SKM-1 (cell line): ENCODE measurements around the gene PRDM7.
A peak's percentile ranks its signal among the peaks of the same experiment; 100 is the strongest.
"Not testable (repeated sequence)": the region's sequence is repeated elsewhere in the genome, so short reads cannot be mapped to it uniquely, and the experiment has no call there.

ENCODE experiments used
- DNase-seq: peaks from one replicate; lab custom pipeline; 2025; ENCODE audit not compliant: unreplicated experiment; lab: John Stamatoyannopoulos, UW

Gene PRDM7

DNA sequence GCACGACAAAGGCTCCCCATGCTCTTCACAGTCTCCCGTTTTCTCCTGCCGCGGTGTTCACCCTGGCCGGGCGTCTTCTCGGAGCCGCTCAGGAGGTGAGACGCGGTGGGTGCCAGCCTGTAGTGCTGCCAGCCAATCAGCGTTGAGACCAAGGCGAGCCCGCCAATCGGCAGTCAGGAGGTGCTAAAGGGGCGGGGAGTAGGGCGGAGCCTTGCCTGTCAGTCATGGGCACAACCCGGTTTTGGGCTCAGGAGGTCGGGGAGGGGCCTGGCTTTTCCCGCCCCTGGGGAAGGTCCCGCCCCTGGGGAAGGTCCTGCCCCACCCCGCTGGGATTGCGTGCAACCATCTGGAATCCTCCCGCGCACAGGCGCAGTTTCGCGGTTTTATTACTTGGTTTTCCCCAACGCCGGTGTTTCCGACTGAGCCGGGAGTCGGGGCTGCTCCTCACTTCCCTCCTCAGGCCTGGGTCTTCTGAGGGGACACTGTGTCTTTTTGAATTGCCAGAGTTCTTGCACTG, at the start of gene PRDM7:
PRDM7 (minus strand) TSS at position 92 of the 517 bp plus-strand sequence. CDS start 1,421 bp downstream, outside the sequence.
- DNase-seq = peak; percentile 91

DNA sequence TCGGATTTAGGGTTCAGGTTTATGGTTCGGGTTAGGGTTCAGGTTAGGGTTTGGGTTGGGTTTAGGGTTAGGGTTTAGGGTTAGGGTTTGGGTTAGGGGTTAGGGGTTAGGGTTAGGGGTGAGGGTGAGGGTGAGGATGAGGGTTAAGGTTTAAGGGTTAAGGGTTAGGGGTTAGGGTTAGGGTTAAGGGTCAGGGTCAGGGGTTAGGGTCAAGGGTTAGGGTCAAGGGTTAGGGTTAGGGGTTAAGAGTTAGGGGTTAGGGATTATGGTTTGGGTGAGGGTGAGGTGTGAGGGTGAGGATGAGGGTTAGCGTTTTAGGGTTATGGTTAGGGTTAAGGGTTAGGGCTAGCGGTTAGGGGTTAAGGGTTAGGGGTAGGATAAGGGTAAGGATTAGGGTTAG, 44.7 kb upstream of the PRDM7 start:
- DNase-seq = not testable (repeated sequence)

DNA sequence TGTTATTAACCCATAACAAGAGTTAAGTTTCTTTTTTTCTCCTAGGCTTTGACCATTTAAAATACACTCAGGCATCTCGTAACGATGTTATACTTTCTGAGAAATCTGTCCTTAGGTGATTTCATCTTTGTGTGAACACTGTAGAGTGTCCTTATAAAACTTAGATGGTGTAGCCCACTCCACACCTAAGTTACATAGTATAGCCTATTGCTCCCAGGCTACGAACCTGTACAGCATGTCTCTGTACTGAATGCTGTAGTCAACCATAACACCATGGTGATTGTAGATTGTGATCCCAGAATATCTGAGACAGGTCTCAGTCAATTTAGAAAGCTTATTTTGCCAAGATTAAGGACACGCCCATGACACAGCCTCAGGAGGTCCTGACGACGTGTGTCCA, 30.5 kb upstream of the PRDM7 start:
- not testable (repeated sequence) for DNase-seq

DNA sequence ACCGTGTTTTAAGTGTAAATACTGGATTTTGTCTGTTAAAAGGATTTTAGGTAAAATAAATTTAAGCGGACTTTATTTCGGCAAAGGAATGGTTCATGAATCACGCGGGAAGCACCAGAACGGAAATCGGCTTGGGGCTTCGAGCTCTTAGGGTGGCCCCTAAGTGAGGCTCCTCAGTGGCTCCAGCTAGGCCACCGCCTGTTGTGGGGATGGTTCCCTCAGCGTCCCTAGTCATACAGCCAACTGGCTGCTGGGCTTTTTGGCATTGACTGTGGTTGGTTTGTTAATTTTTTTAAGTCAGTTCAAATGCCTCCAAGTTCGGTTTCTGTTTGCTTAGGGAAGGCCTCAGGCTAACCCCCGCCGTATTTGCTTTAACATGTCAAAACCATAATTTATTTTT, 29.9 kb upstream of the PRDM7 start:
- DNase-seq = not testable (repeated sequence)

DNA sequence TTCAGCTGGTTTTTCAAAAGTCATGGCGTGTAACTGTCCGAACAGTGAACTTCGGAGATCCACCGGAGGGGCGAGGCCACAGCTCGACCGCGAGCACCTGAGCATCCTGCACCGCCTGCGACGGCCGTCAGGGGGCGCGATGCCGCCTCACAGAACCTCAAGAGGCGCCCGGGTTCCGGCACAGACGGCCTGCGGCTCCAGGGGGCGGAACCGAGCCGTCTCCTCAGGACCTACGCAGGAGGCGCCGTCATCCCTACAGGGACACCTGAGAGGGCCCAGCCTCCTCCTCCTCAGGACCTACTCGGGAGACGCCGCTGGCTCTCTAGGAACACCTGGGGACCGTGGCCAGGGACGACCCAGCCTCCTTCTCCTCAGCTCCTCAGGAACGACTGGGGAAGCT, 29.1 kb upstream of the PRDM7 start:
- not testable (repeated sequence) for DNase-seq

DNA sequence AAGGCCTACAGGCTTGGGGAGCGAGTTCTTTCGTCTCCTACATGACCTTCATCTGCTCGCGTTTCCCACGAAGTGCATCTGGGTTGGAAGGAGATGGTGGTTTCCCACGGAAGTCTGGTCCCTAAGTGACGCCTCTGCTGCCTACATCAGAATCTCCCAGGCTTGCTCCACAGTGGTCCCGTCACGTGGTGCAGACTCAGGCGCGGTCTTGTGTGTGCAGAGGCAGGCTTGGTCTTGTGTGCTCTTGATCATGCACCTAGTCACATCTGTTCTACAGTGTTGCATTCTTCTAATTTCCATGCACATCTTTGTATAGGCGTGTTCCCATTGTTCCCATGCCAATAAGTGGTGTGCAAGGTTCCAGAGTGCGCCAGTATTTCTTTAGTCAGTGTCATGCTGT, 27.6 kb upstream of the PRDM7 start:
- not testable (repeated sequence) for DNase-seq

DNA sequence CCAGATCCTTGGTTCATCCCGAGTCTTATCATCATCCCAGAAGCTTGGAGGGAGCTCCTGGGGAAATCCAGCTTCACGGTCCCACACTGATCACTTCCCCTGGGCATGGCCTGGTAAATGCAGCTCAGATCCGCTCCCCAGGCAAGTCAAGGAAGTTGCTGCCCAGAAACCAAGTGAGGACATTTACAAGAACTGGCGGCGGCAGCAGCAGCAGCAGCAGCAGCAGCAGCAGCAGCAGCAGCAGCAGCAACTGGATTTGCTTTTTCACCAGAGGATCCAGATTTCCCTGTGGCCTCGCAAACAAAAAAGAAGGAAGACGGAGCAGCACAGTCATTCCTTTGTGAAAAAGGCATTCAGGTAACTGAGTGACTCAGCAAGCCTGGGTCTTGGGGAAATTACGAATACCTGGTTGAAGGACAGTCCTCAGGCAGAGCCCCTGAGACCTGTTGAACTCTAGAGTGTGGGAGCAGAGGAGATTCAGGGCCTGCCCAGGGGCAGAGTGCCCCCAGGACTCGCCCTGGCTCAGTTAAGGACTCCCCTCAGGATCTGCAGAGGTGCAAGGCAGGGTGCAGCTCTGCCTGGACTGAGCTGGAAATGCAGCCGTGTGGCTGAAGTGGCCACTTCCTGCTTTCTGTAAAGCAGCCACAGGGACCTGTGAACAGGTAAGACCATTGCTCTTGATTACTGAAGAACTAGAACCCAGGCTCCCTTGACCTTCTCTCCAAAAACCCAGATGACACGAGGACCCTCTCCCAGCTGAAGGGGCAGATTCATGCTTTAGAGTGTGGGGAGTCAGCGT, 25.2 kb upstream of the PRDM7 start:
- not testable (repeated sequence) for DNase-seq

DNA sequence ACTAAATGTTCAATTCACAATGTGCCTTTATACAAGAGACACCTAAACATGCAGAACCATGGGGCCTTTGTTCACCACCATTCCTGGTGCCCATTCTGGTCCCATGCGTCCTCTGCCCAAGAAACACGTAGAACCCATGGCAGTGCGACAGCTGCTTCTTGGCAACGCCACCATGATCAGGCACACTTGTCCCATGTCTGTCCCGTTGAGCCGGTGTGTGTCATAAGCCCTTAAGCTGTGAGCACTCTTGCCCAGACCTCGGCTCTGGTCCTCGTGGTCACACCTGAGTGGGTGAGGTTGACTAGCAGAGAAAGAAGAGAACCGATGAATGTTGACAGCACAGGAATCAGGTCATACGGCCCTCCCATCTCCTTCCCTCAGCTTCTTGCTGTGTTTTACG, 24.2 kb upstream of the PRDM7 start:
- not testable (repeated sequence) for DNase-seq

DNA sequence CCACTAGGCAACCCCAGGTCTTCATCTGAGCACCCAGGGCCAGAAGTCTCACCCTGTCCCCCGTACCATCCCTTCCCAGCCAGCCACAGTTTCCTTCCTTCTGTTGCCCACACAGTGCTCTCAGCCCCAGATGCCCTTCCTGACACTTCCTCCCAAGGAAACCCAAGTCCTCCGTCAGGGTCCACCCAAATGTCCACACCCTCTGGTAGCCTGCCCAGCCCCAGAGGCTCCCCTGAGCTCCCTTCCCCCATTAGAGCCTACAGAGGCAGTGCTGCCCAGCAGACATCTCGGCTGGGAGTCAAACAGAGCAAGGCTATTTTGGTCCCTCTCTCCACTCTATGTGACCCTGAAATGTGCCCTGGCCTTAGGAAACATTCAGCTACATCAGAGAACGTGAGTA, 23.7 kb upstream of the PRDM7 start:
- DNase-seq = not testable (repeated sequence)

DNA sequence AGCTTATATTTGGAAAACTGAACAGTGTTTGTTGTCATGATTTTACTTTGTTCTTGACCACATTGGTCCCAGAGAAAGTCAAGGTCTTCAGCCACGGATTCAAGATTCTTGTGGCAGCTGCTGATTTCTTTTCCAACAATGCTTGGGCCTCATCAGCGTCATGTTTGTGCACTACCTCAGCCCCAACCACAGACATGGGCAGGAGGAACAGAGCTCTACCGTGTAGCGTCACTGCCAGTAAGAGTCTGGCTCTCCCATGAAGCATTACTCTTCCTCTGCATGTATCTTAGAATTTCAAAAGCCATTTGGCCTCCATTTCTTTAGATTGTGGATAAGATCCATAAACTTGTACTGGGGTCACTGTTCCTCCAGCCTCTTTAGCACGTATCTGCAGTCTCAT, 23.1 kb upstream of the PRDM7 start:
- not testable (repeated sequence) for DNase-seq

DNA sequence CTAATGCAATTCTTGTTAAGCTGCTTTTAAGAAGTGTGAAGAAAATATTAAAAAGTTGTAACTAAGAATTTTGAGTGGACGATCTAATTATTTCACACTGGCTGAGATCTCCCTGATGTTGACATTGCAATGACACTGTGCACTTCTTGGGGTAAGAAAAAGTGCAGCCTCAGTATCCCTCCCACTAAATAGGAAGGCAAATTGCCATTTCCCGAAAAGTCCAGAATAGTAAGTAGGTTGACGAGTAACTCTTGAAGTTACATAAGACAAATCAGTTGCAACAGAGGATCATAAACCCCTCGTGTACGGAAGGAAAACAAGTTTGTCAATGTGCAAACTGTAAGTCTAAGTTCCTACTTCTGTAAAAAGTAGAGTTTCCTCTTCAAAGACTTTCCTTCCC, 21.8 kb upstream of the PRDM7 start:
- not testable (repeated sequence) for DNase-seq

DNA sequence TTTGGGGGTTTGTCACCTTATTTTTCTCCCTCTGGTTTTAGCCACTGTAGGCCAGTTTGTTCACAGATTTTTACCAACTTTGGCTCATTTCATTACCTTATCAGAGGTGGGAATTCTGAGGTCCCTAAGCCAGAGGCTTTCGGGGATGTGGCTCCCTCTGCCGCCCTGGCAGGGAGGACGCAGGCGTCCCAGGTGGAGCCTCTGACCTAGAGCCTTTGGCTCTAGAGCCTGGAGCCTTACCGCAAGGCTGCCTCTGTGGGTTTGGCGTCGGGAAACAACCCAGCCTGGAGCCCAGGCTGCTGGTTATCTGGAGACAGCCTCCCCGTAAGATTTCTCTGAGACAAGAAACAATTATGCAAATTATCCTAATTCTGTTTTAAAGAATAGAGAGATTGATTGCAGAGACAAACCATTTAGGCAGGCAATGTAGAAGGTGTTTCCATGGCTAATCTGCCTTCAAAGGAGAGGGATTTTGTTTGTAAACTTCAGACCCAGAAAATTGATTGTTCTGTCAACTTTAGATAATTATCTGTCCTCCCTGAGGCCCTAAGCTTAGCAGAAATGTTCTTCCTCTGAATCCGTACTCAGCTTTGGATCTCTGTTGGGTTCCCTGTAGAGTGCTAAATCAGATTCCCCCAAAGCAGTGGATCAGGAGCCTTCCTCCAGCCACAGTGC, 20.0 kb upstream of the PRDM7 start:
- DNase-seq = not testable (repeated sequence)

DNA sequence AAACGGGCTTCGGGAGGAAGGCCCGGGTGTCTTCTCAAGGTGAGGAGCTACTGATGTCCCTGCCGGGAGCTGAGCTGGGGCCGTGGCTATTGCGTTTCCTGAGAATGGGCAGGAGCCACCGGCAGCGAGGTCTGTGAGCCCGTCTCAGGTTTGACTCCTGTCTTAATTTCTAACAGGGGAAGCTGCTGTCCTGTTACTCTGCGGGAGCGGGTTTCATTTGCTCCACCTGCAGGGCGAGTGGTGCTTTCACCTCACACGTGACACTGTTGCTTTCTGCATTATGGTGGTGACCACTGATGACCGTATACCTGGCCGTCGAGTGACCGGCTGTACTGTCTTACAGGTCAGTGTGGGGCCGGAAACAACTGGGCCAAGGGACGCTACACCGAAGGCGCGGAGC, 17.7 kb upstream of the PRDM7 start:
- DNase-seq = not testable (repeated sequence)

DNA sequence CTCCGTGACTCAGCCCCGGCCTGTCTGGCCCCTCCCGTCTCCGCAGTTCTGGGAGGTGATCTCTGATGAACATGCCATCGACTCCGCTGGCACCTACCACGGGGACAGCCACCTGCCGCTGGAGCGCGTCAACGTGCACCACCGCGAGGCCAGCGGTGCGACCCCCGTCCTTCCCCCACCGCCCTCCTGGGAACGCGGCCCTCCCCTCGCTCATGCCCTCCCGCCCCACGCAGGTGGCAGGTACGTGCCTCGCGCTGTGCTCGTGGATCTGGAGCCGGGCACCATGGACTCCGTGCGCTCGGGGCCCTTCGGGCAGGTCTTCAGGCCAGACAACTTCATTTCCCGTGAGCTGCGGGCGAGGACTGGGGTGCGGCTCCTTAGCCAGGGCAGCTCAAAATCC, 17.2 kb upstream of the PRDM7 start:
- DNase-seq = not testable (repeated sequence)

DNA sequence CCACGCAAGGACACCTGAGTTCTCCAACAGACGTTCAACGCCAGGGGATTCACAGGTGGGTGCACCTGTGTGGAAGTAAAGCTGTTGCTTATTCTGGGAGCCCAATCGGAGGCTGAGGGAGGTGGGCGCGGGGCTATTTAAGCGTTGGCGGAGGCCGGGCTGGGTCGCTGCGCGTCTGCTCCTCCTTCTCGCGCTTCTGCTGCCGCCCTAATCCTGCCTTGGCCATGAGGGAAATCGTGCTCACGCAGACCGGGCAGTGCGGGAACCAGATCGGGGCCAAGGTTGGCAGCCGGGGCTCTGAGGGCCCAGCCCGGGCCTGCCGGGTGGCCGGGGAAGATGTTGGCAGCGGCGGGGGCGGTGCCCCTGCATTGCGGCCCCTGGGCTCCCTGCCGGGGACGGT, 16.7 kb upstream of the PRDM7 start:
- not testable (repeated sequence) for DNase-seq

DNA sequence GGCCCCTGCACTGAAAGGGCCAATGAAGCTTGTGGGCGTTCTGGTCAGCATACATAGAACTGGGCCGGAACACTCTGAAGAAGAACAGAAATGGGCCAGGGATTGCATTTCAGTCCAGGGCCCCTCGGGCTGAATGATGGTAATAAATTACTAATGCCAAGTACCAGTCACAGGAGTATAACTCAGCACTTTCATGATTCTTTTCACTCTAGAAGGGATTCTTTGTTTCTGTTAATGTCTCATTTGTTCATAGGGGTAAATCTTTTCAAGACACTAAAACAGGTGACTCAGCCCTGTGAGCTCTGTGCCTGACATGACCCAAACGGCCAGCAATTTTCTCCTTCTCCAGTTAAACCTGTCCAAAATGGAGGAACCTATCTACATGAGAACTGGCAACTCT, 15.7 kb upstream of the PRDM7 start:
- not testable (repeated sequence) for DNase-seq

DNA sequence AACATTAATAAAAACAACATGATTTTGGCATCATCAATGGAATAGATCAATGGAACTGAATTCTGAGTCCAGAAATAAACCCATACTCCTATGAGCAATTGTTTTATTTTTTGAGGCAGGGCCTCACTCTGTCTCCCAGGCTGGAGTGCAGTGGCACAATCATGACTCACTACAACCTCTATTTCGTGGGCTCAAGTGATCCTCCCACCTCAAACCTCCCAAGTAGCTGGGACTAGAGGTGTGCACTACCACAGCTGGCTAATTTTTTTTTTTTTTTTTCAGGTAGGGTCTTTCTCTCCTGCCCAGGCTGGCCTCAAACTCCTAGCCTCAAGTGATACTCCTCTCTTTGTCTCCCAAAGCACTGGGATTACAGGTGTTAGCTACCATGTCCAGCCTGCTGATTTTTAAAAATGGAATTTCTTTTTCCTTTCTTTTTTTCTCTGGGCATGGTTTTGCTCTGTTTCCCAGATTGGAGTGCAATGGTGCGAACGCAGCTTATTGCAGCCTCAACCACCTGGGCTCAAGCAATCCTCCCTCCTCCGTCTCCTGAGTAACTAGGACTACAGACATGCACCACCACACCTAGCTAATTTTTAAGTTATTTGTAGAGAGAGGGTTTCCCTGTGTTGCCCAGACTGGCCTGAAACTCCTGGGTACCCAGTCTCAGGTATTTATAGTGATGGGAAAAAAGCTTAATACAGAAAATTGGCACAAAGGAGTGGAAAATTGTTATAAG, 7.3 kb upstream of the PRDM7 start:
- DNase-seq = no peak

DNA sequence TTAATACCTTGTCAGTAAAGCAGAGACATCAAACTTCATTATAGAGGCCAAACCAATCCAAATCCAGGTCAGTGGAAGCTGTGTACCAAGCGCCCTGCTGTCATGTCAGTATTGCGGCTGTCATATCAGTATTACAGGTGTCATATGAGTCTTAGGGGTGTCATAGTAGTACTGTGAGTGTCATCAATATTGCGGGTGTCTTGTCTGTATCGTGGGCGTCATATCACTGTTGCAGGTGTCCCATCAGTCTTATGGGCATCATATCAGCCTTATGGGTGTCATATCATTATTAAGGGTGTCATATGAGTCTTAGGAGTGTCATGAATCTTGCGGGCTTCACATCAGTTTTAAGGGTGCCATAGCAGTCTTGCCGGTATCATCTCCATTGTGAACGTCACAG, 6.0 kb upstream of the PRDM7 start:
- no peak for DNase-seq

DNA sequence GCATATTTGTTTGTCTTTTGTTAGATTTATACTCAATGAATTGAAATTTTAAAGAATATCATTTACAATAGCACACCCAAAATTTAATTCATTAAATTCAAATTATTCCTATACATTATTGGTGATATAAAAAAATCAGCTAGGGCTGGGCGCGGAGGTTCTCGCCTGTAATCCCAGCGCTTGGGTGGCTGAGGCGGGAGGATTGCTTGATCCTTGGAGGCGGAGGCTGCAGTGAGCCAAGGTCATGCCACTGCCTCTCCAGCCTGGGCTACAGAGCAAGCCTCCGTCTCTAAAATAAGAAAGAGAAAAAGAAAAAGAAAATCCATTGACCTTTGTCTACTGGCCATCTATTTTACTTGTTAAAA, 4.5 kb upstream of the PRDM7 start:
- DNase-seq = no peak

DNA sequence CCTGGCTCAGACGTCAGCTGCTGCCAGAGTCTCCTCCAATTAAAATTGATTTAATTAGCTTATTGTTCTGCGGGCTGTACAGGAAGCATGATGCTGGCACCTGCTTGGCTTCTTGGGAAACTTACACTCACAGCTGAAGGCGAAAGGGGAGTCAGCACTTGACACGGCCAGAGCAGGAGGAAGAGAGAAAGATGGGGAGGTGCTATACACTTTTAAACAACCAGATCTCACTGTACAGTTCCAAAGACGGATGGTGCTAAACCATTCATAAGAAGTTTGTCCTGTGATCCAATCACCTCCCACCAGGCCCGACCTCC, 1.4 kb upstream of the PRDM7 start:
- DNase-seq = no peak

DNA sequence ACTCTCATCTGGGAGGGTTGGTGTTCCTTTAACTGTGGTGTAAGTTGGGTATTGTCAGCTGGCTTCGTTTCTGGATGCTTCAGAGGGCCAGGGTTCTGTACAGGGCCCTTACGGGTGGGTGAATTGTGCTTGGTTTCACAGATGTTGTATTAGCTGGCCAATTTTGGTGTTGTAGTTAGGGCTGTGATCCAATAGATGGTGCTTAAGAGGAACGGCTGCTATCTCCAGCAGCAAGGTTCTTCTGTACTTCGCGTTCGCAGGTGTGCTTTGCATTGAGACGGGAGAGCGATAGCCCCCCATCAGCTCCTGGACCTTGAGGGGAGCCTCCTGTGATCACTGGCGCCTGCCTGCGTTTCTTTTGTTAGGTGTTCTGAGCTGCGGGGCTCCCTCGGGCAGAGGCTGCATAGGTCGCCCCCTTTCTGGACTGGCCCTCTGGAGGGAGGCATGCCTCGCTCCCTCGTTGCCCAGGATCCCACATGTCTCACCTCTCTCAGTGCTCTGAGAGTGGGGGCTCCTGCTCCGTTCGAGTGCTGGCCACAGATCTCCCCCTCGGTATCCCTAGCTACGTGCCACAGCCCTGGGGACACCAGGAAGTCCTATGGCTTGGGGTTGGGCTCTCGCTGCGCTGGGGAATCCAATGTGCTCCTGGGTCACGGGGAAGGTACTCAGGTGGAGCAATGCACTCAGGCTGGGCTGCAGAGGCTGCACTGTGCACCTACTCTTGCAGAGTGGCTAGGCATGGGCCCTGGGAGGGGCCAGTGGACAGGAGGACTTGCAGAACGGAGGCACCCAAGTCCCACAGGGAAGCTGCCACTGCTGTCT, 837 bp upstream of the PRDM7 start:
- DNase-seq = peak; percentile 21
